A549 (cell line): Measurements from ENCODE around the gene SLC25A5.

Source experiments
- CTCF ChIP-seq: fragments of >200 bp; sonication (Bioruptor Twin); formaldehyde crosslinking; IDR thresholded peaks from 3 replicates; pipeline ENCODE4 v1.5.1; 2016
- ELK1 ChIP-seq: fragments of 150-350 bp; IDR thresholded peaks from 2 replicates; pipeline ENCODE4 v1.6.1; 2014; ENCODE audit warnings: low read depth, mild to moderate bottlenecking, low read length
- EP300 ChIP-seq, 2 experiments: fragments of >200 bp; sonication (Bioruptor Twin); formaldehyde crosslinking; IDR thresholded peaks; 2 replicates in 1 of 2; 3 replicates in 1 of 2; pipeline ENCODE4 v1.6.1; 2016 to 2017
- HMGXB4 ChIP-seq: fragments of 250-450 bp; sonication (Bioruptor Pico); IDR thresholded peaks from 2 replicates; pipeline ENCODE4 v1.5.0; 2021; ENCODE audit warnings: mild to moderate bottlenecking, moderate library complexity, borderline replicate concordance
- HOXA7 ChIP-seq: fragments of 250-450 bp; sonication (Bioruptor Pico); IDR thresholded peaks from 2 replicates; pipeline ENCODE4 v1.5.0; 2020; ENCODE audit warnings: mild to moderate bottlenecking, moderate library complexity
- JUN ChIP-seq, 2 experiments: fragments of >200 bp; sonication (Bioruptor Twin); formaldehyde crosslinking; IDR thresholded peaks; 2 replicates in 1 of 2; 3 replicates in 1 of 2; pipeline ENCODE4 v1.6.1; 2016 to 2017
- MAX ChIP-seq: IDR thresholded peaks from 2 replicates; pipeline ENCODE4 v1.6.1; 2012
- RAD21 ChIP-seq, 2 experiments: fragments of >200 bp in 1 of 2; sonication (Bioruptor Twin) in 1 of 2; formaldehyde crosslinking in 1 of 2; IDR thresholded peaks in 1 of 2; conservative IDR thresholded peaks in 1 of 2; 2 replicates in 1 of 2; 3 replicates in 1 of 2; pipeline ENCODE4 v1.6.1; 2012 to 2018; ENCODE audit warnings: inconsistent platforms in 1 of 2
- RFX5 ChIP-seq: fragments of 450-650 bp; IDR thresholded peaks from 2 replicates; pipeline ENCODE4 v1.7.1; 2014; ENCODE audit warnings: antibody characterized with exemption, mild to moderate bottlenecking, moderate library complexity
- USF2 ChIP-seq: fragments of 450-650 bp; IDR thresholded peaks from 2 replicates; pipeline ENCODE4 v1.6.1; 2014; ENCODE audit warnings: antibody characterized with exemption

GRCh38 chrX:119429471-119429870 lies 38.8 kb upstream of the SLC25A5 start:
- TF ChIP-seq CTCF (no peak), HMGXB4 (CRISPR knock-in tag) (no peak), USF2 (no peak), MAX (no peak), RFX5 (no peak), JUN (IDR thresholded peaks at IDR 0.05) (no peak), HOXA7 (CRISPR knock-in tag) (no peak), ELK1 (no peak), EP300 (IDR thresholded peaks at IDR 0.05) (no peak), RAD21 (conservative IDR thresholded peaks at IDR 0.05 in 1 of 2, IDR thresholded peaks at IDR 0.05 in 1 of 2) (no peak)
